Midbrain (tissue), 1 donor: Measurements from ENCODE around the gene PIK3R1.
A peak's percentile ranks its signal among the peaks of the same experiment; 100 is the strongest.
"Not testable (repeated sequence)": the region's sequence is repeated elsewhere in the genome, so short reads cannot be mapped to it uniquely, and the experiment has no call there.

ENCODE experiments used
- DNase-seq: peaks from one replicate; lab custom pipeline; 2025; lab: John Stamatoyannopoulos, UW

Gene PIK3R1

GRCh38 chr5:68226546-68227073, 11.1 kb downstream of the PIK3R1 start:
- DNase-seq: no peak

DNA sequence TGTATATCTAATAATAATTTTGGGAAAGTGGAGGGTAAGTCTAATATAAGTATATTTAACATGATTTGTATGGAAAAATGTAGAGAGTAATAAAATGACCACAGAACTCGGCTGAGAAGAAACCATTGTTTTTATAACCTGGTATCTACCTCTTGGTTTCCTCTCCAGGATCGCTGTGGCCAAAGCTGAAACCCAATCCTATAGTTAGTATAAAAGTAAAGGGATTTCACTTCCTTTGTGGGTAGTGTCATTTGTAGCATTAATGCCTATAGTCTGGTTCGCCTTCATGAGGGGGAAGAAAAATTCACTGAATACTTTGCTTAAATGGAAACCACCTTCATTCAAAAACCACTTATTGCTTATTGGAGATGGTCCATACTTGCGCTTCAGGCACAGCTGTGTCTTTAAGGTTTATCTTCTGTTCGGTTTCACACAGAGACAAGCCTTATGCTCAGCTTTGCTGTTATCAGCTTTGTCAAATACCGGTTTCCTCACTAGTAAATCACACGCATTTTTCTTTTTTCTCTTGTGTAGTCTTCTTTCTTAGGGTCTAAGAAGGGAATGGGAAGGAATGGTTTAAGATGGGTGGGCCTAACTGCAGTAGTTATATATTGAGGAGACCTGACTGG, 12.1 kb downstream of the PIK3R1 start:
- DNase-seq: no peak

DNA sequence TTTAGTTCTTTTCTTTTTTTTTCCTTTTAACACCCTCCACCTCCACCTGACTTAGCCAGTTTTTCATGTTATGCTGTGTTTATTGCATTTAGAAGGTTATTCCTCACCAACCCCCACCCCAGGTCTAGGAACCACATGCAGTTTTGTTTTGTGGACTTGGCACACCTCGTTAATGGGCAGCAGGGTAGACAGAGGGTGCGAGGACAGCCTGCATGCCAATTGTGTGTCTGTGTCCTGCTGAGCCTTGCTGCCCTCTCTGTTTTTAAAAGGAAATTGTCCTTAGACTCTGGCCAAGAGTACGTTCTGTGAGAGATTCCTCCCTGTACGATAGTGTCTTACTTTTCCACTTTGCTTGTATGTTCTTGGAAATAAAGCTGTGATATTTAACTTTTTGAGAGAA, 13.9 kb downstream of the PIK3R1 start:
- DNase-seq: no peak

- DNase-seq: peak; percentile 33
Observed at GRCh38 chr5:68230285-68230684, 14.7 kb downstream of the PIK3R1 start.

GRCh38 chr5:68231414-68232076, 16.0 kb downstream of the PIK3R1 start:
- no peak for DNase-seq

DNA sequence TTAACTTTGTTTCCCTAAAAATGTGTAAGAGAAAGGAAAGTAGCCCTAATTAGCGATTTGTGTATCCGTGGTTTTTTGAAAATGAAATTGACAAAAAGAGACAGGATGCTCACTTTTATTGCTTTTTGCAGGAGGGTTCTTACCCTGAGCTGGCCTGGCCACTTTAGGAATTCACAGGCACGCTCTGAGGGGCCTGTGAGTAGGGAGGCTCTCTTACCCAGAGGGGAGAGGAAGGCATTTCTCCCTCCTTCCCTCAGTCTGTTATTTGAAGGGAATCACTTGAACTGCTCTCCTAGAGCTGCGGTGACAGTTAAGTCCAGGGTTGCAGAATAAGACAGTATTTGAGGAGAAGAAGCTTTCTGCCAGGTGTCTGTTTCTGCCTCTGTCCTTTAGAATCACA, 16.7 kb downstream of the PIK3R1 start:
- DNase-seq: no peak

DNA sequence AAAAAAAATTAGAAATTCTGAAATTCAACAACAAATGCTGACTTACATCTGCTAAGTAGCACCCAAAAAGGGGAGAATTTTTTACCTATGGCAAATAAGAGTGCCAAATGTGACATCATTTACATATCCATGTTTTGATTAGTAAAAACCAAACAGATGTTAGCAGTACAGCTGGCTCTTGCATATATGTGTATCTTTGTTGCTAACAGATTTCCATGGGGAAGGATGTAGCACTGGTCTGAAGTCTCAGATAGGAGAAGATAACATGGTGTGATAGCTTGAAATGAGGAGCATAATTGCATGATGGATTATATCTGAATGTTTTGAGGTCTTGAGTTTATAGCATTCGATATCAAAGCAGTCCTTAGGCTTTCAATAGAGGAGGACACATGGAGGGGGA, 17.5 kb downstream of the PIK3R1 start:
- DNase-seq: no peak

GRCh38 chr5:68235229-68235628, 19.7 kb downstream of the PIK3R1 start:
- not testable (repeated sequence) for DNase-seq

DNA sequence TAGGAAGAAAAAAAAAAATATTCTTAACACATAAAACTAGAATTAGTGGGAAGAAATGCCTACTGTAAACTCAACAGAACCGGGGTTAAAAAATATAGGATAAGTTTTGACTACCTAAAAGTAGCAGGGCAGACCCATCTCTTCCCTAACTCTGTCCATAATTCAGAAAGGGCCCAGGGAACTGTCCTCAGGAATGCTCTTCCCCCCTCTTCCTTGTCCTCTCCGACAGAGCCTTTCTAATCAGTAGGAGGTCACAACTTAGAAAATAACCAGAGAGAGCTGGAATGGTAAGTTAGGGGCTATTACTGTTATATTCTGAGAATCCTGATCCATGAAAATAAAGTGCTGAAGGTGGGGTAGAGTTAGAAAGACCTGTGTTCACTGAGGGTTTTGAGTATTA, 22.2 kb downstream of the PIK3R1 start:
- no peak for DNase-seq

DNA sequence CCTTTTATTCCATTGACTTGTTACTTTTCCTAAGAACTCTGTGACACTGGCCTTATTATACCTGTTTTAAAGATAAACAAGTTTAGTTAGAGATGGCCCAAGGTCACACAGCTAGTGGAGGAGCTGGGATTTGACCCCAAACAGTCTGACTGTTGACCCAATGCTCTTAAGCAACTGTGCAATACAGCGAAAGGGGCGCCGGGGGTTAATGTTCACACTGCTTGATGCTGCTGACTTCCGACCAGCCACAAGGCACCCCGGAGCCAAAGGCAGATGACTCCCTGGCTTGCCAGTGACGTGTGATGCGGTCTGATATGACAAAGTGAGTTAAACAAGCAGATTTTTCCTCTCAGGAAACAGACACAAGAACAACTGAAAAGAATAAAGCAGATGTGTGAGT, 23.9 kb downstream of the PIK3R1 start:
- DNase-seq: peak; percentile 55

DNA sequence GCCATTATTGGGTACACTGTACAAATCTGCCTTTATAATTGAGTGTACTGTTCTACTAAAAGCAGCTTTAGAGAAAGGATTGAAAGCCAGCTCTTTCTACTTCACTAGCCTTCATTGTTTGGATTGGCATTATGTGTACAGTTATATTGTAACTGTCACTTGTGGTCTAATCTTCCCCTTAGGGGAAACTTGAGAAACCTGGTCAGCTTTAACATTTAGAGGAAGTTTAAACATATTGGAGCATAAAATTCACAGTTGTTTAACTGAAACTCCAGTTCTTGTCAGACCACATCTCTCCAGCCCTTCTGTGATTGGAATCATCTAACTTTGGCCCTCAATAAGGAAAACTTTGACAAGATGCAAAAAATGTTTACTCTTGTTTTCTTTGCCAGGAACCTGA, 24.6 kb downstream of the PIK3R1 start:
- no peak for DNase-seq

DNA sequence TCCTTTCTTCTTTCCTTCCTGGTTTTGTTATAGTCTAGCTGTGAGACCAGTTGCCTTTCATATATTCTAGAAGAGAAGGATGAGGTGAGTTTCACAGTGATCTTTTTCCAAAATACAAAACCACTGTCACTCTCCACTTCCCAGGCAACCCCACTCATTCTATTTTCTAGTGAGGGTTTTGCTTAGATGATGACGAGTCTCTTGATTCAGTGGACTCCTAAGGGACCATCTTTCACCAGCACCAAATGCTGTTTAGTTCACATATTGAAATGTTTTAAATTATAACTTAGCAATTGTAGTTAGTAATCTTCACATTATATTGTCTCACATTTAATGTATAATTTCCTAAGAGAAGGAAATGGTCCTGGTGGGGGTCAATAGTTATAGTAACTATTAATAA, 25.2 kb downstream of the PIK3R1 start:
- DNase-seq: no peak

- DNase-seq: no peak
Observed at GRCh38 chr5:68242743-68243142, 27.2 kb downstream of the PIK3R1 start.

GRCh38 chr5:68243251-68243650, 27.7 kb downstream of the PIK3R1 start:
- DNase-seq: no peak

DNA sequence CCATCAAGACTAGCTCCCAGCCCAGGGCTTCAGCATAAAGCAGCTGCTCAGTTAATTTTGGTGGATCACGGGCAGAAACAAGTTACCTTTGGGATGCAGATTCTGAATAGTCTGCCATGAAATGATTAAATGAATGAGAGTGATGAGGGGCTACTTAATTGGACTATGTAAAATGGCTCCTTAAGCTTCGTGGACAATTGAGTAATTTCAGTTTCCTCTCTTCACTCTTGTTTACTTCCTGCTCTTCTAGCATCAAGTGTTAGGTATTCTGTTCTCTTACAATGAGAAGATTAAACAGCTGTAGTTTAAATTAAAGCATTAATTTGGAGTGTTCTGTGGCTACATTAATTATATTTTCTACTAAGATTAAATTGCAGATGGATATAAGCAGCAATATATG, 28.1 kb downstream of the PIK3R1 start:
- no peak for DNase-seq

- no peak for DNase-seq
Observed at GRCh38 chr5:68245319-68245718, 29.8 kb downstream of the PIK3R1 start.

DNA sequence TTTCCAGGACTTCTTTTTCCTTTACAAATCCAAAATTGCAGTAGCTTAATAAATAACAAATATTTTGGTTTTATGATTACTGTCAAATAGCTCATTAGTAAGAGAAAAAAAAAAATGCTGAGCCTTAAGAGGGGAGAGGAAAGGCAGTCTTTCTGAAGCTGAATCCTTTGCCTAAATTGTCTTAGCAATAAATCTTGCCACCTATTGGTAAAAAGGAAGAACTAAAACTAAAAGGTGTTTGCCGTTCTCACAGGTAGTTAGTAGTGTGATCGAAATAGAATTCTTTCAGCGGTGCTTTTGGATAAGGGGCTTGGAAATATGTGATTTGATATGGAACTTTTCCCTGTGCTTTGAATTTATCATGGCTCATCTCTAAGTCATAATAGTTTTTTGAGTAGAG, 31.2 kb downstream of the PIK3R1 start:
- DNase-seq: no peak

DNA sequence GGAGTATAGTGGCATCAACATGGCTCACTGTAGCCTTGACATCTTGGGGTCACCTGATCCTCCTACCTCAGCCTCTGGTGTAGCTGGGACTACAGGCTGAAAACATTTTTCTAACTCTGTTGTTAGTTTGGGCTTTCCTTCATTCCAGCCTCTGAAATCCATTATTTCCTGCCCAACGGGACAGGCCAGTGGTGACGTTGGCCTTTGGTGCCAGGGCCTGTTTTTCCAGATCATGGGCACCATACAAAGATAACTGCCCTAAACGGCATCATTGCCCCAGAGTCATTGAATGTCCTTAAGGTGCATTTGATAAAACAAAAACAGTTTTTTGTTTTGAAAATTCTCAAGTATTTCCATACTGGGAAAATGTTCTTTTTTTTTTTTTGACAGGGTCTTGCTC, 32.1 kb downstream of the PIK3R1 start:
- no peak for DNase-seq

- DNase-seq: no peak
Observed at GRCh38 chr5:68248896-68249295, 33.3 kb downstream of the PIK3R1 start.

DNA sequence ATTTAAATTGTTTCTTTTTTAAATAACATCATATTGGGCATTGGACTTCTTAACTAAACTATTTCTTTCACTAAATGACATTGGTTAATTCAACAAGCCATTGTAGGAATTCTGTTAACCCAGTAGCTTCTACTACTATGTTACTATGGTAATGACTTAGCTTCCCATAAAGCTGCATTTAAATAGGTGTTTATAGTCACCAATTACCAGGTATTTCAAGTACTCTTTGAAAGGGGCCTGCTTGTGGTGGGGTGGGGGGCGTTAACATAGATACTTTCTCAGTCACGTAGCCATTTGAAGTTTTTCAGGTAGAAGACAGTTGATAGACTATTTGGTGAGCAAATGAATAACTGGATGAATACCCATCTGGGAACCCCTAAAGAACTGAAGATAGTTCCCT, 34.0 kb downstream of the PIK3R1 start:
- no peak for DNase-seq

DNA sequence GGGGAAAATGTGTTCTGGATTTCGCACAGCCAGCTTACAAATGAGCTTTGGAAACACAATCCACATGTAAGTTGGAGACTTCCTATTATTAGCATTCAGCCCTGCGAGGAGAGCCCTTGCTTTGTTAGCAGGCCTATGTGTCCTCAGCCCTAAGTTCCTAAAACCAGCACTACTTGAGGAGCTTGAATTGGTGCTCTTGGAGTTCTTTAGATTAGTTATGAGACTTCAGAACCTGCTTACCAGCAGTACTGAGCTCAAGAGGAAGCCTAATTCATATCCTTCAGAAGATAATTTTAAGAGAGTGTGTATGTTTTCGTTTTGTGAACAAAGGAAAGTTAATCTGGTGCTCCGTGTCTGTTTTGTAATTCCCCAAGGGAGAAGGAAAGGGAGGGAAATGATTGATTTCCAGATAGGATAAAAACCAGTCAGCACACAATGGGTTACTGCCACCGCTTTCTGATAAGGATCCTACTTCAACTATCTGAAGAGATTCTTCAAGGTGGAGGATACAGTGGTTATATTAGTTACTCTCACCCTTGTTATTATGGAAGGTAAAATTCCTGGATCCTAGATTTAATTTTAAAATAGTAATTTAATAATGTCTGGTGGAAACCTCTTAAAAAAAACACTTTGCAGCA, 35.2 kb downstream of the PIK3R1 start:
- peak; percentile 24 for DNase-seq

DNA sequence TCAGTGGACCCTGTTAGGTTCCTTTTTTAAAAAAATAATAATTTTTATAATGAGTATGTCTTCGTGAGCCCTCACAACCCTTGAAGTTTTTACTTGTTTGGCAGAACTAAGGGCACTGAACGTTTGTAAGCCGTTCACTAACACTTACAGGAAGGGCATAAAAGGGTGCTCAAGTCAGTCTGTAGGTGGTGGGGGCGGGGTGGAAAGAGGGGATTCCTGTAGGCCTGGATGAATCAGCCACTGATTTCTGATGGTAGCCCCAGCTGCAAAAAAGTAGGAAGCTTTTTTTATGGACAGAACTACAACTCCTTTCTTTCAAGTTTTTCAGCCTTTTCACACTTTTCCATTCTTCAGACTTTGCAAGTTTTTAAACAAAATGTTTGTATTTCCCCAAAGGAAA, 35.8 kb downstream of the PIK3R1 start:
- no peak for DNase-seq

- peak; percentile 53 for DNase-seq
Observed at GRCh38 chr5:68251804-68252522, 36.4 kb downstream of the PIK3R1 start.
